Uterus (tissue), 2 donors: ENCODE results near the gene GGT5.

Source experiments
- CTCF ChIP-seq, 4 experiments: fragments of 200-600 bp in 2 of 4; fragments of 450-650 bp in 2 of 4; sonication (generic) in 2 of 4; IDR thresholded peaks; one replicate each; pipeline ENCODE4 v1.5.1; 2016 to 2019; ENCODE audit warnings: antibody characterized with exemption in 4 of 4, mild to moderate bottlenecking in 2 of 4, moderate library complexity in 1 of 4
- POLR2A ChIP-seq, 2 donors: fragments of 450-650 bp; IDR thresholded peaks; one replicate each; pipeline ENCODE4 v1.6.1; 2016; ENCODE audit warnings: antibody characterized with exemption in 2 of 2, mild to moderate bottlenecking in 1 of 2, moderate library complexity in 1 of 2

- no peak for TF ChIP-seq CTCF (IDR thresholded peaks at IDR 0.05)
- no peak for TF ChIP-seq POLR2A (IDR thresholded peaks at IDR 0.05)
Measured at GRCh38 chr22:24236656-24237055, 8.2 kb downstream of the GGT5 start.
